Hepatocyte (in vitro differentiated cells): ENCODE data around the gene SMAD3.

Experiments
- CTCF ChIP-seq: fragments of 200-600 bp; sonication (generic); IDR thresholded peaks from 2 replicates; pipeline ENCODE4 v1.5.1; 2016; ENCODE audit warnings: antibody characterized with exemption, mild to moderate bottlenecking; ENCODE audit not compliant: poor library complexity
- EZH2 ChIP-seq: fragments of 200-600 bp; sonication (generic); IDR thresholded peaks from 2 replicates; pipeline ENCODE4 v1.6.1; 2016; ENCODE audit warnings: antibody characterized with exemption, mild to moderate bottlenecking, borderline replicate concordance
- EZH2phosphoT487 ChIP-seq: fragments of 200-600 bp; sonication (generic); IDR thresholded peaks from one replicate; pipeline ENCODE4 v1.6.1; 2018; ENCODE audit warnings: antibody characterized with exemption, mild to moderate bottlenecking, low read depth, moderate library complexity; ENCODE audit not compliant: unreplicated experiment, severe bottlenecking

GRCh38 chr15:67062369-67062985, 2.9 kb upstream of the SMAD3 start:
- TF ChIP-seq CTCF (no peak), EZH2 (no peak), EZH2phosphoT487 (no peak)
